ENCODE measurements around the gene DPP6.

DPP6 gene

DNA sequence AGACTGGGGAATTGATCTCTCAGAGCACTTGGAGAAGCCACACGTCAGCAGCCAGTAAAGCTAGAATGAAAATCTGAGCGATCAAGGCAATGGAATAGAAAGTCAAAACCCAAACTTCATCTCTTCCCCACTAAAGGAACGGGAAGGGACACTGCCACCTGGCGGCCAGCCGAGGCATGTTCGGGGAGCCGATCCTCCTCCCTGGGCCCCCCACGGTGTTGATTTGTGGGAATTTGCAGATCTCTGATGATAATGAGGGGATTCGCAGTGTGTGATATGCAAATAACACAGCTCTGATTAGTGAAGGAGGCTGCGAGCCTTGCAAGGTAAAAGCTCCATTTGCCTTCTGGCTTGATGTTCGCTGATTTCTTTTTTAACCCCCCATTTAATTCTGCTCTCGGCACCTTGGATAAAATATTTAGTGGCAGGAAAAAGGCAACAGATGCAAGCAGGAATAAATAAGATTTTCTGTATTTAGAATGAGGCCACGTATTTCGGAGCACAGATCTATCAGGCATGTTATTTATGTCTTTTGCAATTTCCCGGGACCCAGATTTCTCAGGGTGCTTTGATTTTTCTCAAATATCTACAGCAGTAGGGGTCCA lies 692.2 kb downstream of the DPP6 start:
- ChIA-PET CTCF (interaction anchor here (1.1 to 1.5 kb wide), 3 partner anchors 12 to 1530 kb away, joined by 3 to 5 read pairs (median 4); no protein-coding TSS in a partner anchor), POLR2A (no interaction called here)
- DNase-seq (ENCODE audit: extremely low spot score): peak; percentile 69
- peak; percentile 72 for TF ChIP-seq CTCF (IDR thresholded peaks at IDR 0.05; ENCODE audit: control extremely low read depth, extremely low read depth, low read depth, missing control alignments)

GRCh38 chr7:154744861-154745258 lies 692.7 kb downstream of the DPP6 start:
- DNase-seq (ENCODE audit: extremely low spot score): no peak
- ChIA-PET POLR2A (no interaction called here), CTCF (interaction anchor here (1.1 to 1.5 kb wide), 3 partner anchors 12 to 1530 kb away, joined by 3 to 5 read pairs (median 4); no protein-coding TSS in a partner anchor)
- TF ChIP-seq CTCF (IDR thresholded peaks at IDR 0.05; ENCODE audit: control extremely low read depth, extremely low read depth, low read depth, missing control alignments): no peak

GRCh38 chr7:154746571-154747360 lies 694.6 kb downstream of the DPP6 start:
- CTCF ChIA-PET: interaction anchor here (0.8 to 1.4 kb wide), 5 partner anchors 15 to 1553 kb away, joined by 3 to 4 read pairs (median 3); no protein-coding TSS in a partner anchor
- no peak for DNase-seq (ENCODE audit: extremely low spot score)
- POLR2A ChIA-PET: no interaction called here
- no peak for TF ChIP-seq CTCF (IDR thresholded peaks at IDR 0.05; ENCODE audit: control extremely low read depth, extremely low read depth, low read depth, missing control alignments)

DNA sequence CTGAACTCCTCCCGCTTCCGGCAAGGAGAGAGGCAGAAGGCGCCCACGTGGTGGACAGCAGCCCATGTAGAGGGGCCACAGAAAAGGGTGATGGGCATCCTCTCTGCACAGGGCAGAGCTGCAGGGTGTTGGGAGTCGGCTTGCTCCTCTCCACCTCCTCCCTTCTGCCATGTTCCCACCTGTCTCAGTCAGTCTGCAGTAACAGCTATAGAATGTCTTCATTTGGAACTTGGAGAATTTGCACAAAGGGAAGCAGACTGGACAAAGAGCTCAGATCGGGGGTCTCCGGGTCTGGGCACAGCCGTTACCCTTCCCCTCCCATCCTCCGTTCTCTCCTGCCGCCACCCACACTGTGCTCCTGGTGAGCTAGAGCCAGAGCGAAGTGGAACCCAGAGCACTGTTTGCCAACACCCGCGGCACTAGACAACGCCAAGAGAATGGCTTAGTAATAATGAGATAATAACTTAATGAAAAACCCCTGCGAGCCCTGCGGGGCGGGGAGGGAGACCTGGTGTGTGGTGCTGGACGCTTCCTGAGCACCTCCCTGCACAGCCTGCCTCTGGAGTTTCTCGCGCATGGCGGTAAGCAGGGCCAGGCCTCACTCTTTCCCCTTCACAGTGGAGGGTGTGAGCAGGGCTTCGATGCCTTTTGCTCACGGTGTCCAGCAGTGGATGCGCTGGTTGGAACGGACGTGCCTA lies 696.0 kb downstream of the DPP6 start:
- ChIA-PET CTCF (no interaction called here), POLR2A (no interaction called here)
- no peak for TF ChIP-seq CTCF (IDR thresholded peaks at IDR 0.05; ENCODE audit: control extremely low read depth, extremely low read depth, low read depth, missing control alignments)
- no peak for DNase-seq (ENCODE audit: extremely low spot score)

DNA sequence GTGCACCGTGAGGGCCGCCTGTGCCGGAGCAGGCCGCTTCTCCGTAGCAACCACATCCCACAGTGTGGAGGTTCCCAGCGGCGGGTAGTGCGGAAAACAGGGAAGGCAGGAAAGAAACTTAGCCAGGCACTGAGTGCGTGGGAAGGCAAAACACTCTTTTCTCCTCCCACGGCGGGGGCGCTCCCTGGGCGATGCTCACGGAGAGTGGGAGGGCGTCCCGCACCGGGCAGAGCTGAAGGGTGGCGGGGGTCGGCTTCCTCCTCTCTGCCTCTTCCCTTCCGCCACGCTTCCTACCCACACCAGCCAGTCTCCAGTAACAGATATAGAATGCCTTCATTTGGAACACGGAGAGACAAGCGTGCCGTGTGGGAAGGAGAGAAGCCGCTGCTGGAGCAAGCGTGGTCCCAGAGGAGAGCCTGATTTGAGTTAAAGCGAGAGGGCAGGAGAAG lies 698.2 kb downstream of the DPP6 start:
- CTCF ChIA-PET: no interaction called here

More for the DNA sequence above, 698.2 kb downstream of the DPP6 start:
- no peak for DNase-seq (ENCODE audit: extremely low spot score)
- POLR2A ChIA-PET: no interaction called here
- TF ChIP-seq CTCF (IDR thresholded peaks at IDR 0.05; ENCODE audit: control extremely low read depth, extremely low read depth, low read depth, missing control alignments): no peak

All from GM10248 (cell line).